ENCODE results near the gene ELF3.
"Not testable (repeated sequence)": the region's sequence is repeated elsewhere in the genome, so short reads cannot be mapped to it uniquely, and the experiment has no call there.

DNA sequence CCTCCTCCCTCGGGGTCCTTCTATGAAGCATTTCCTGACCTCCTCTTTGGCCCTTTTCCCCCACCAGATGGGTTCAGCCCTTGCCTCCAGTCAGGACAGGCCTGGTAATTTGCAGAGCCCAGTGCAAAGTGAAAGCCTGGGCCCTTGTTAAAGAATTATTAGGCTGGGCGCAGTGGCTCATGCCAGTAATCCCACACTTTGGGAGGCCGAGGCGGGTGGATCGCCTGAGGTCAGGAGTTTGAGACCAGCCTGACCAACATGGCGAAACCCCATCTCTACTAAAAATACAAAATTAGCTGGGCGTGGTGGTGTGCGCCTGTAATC is 8.8 kb downstream of the ELF3 start:
- TF ChIP-seq, protein P1, sequence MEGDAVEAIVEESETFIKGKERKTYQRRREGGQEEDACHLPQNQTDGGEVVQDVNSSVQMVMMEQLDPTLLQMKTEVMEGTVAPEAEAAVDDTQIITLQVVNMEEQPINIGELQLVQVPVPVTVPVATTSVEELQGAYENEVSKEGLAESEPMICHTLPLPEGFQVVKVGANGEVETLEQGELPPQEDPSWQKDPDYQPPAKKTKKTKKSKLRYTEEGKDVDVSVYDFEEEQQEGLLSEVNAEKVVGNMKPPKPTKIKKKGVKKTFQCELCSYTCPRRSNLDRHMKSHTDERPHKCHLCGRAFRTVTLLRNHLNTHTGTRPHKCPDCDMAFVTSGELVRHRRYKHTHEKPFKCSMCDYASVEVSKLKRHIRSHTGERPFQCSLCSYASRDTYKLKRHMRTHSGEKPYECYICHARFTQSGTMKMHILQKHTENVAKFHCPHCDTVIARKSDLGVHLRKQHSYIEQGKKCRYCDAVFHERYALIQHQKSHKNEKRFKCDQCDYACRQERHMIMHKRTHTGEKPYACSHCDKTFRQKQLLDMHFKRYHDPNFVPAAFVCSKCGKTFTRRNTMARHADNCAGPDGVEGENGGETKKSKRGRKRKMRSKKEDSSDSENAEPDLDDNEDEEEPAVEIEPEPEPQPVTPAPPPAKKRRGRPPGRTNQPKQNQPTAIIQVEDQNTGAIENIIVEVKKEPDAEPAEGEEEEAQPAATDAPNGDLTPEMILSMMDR (IDR thresholded peaks at IDR 0.05): not testable (repeated sequence)
- TF ChIP-seq EZH2phosphoT487, EZH2 (IDR thresholded peaks at IDR 0.05): not testable (repeated sequence)

Data from neural progenitor cell (in vitro differentiated cells).